ENCODE measurements around the gene CASK.

DNA sequence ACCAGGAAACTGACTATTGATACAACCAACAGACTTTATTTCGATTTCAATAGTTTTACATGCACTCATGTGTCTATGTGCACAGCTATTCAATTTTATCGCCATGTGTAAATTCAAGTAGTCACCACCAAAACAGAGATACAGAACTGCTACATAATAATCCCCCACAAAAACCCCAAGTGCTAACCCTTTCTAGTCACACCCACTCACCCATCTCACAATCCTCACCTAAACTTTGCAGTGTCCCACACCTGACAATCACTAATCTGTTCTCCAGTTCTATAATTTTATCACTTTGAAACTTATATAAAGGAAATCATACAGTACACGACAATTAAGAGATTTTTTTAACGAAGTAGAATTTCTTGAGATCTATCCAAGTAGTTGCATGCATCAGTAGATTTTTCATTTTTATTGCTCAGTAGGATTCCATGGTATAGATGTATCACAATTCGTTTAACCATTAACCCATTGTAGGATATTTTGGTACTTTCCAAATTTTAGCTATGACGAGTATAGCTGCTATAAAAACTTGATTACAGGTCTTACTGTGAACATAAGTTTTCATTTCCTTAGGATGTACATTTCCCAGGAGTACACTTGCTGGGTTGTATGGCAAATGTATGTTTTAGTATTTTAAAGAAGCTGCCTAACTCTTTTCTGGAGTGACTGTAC is 85.9 kb downstream of the CASK start:
- TF ChIP-seq, protein P1, sequence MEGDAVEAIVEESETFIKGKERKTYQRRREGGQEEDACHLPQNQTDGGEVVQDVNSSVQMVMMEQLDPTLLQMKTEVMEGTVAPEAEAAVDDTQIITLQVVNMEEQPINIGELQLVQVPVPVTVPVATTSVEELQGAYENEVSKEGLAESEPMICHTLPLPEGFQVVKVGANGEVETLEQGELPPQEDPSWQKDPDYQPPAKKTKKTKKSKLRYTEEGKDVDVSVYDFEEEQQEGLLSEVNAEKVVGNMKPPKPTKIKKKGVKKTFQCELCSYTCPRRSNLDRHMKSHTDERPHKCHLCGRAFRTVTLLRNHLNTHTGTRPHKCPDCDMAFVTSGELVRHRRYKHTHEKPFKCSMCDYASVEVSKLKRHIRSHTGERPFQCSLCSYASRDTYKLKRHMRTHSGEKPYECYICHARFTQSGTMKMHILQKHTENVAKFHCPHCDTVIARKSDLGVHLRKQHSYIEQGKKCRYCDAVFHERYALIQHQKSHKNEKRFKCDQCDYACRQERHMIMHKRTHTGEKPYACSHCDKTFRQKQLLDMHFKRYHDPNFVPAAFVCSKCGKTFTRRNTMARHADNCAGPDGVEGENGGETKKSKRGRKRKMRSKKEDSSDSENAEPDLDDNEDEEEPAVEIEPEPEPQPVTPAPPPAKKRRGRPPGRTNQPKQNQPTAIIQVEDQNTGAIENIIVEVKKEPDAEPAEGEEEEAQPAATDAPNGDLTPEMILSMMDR (IDR thresholded peaks at IDR 0.05; ENCODE audit: poor library complexity), result no peak
- TF ChIP-seq EZH2 (IDR thresholded peaks at IDR 0.05; ENCODE audit: borderline replicate concordance), result no peak
- no peak for TF ChIP-seq EZH2phosphoT487 (IDR thresholded peaks at IDR 0.05; ENCODE audit: low read depth, severe bottlenecking, unreplicated experiment)
